K562 (cell line): ENCODE results near the gene ZMIZ1. TPM values are rescaled to one million over a fixed set of nuclear protein-coding genes. Genes with fewer than 3 reads are reported as not detected.

Experiments used
- BMI1 ChIP-seq: fragments of 150-350 bp; IDR thresholded peaks from 2 replicates; pipeline ENCODE4 v1.6.1; 2014; ENCODE audit warnings: low read length
- DDX20 ChIP-seq: fragments of 450-650 bp; IDR thresholded peaks from 2 replicates; pipeline ENCODE4 v1.6.1; 2016; ENCODE audit warnings: missing genetic modification characterization, low read depth, mild to moderate bottlenecking, missing compliant biosample characterization, moderate library complexity
- HNRNPUL1 ChIP-seq: fragments of 200-400 bp; formaldehyde crosslinking; IDR thresholded peaks from 2 replicates; pipeline ENCODE4 v1.6.1; 2017; ENCODE audit warnings: low read length
- ILK ChIP-seq: fragments of 450-650 bp; IDR thresholded peaks from 2 replicates; pipeline ENCODE4 v1.6.1; 2016; ENCODE audit warnings: missing genetic modification characterization, low read depth, mild to moderate bottlenecking, missing compliant biosample characterization, moderate library complexity, borderline replicate concordance
- NBN ChIP-seq: fragments of 450-650 bp; IDR thresholded peaks from 2 replicates; pipeline ENCODE4 v1.6.1; 2016; ENCODE audit warnings: low read depth, mild to moderate bottlenecking
- polyA plus RNA-seq, 8 experiments: library from polyadenylated mRNA; depleted of rRNA in 4 of 8; stranded (reverse) in 5 of 8; unstranded in 3 of 8; fragments of >200 nt; fragmentation: Nextera tagmentation in 2 of 8; fragmentation: Illumina TruSeq in 1 of 8; extraction: Ambion mirVana in 2 of 8; extraction: Trizol in 1 of 8; gene quantifications; 2 replicates each; pipeline versions ENCODE4 v1.2.1 to v1.2.3, GENCODE V29; 2011 to 2014; ENCODE audit warnings: inconsistent platforms in 1 of 8, missing spikeins in 1 of 8
- total RNA-seq, 7 experiments: library from RNA; depleted of rRNA in 6 of 7; stranded (reverse); fragments of >200 nt in 6 of 7; fragmentation: Illumina TruSeq in 2 of 7; extraction: Trizol in 2 of 7; gene quantifications; 2 replicates each; pipeline versions ENCODE4 v1.2.1 to v1.2.3, GENCODE V29; 2011 to 2021; ENCODE audit warnings: low replicate concordance in 1 of 7
- TF ChIP-seq, protein P1 (sequence below): fragments of 200-600 bp; sonication (generic); IDR thresholded peaks from one replicate; pipeline ENCODE4 v1.6.1; 2012; ENCODE audit warnings: mild to moderate bottlenecking, low read depth, low read length, inconsistent platforms
- TF ChIP-seq, protein P2 (sequence below): fragments of 250-450 bp; sonication (Bioruptor Pico); IDR thresholded peaks from 2 replicates; pipeline ENCODE4 v1.5.0; 2021; ENCODE audit warnings: mild to moderate bottlenecking, moderate library complexity
- TF ChIP-seq, protein P3 (sequence below): sonication (generic); formaldehyde crosslinking; IDR thresholded peaks from 2 replicates; pipeline ENCODE4 v1.8.0; 2022; ENCODE audit warnings: mild to moderate bottlenecking, missing genetic modification reagents

The ZMIZ1 gene
- total and polyA plus RNA-seq, 9 of the 15 experiments (the other 6 are each of a cell fraction or from before 2014, with no cell fraction given) = 1.0 to 37.3 (median 4.3) TPM

DNA sequence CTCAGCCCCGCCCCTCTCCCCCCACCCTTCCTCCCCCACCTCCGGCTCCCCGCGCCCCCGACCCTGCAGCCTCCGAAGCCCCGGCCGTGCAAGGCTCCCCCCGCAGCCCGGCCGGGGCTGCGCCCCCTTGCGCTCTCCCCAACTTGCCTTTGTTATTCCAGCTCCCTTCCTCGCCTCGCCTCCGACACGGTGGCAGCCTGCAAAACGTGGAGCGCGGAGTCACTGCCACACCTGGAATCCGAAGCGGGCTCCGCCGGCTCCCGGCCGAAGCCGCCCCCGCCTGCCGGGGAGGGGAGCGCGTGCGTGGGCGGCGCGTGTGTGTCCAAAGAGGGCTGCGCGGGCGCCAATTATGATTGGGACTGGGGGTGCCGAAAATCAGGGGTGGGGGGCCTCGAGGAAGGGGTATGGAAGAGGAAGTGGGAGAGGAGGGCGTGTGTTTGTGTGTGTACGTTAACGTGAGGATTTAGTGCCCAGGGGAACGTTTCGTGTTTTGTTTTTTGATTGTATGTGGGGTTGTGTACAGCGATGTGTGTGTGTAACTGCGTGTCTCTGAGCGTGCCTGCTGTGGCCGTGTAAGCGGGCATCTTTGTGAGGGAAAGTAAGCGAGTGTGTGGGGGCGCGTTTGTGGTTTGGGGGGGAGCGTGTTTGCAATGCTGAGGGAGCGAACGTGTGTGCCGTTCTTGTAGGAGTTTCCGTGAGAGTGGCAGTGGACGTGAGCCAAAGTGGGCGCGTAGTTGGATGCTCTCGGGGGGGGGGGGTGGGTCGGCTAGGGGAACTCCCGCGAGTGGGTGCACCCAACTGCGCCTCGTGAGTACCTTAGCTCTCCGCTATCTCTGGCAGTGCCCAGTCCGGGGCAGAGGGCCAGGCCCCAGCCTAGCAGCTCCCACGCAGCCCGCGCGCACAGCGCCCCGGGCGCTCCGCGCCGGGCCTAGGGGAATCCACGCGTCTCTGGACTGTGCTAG, 1.2 kb upstream of the ZMIZ1 start (continued):
- TF ChIP-seq, protein P1, sequence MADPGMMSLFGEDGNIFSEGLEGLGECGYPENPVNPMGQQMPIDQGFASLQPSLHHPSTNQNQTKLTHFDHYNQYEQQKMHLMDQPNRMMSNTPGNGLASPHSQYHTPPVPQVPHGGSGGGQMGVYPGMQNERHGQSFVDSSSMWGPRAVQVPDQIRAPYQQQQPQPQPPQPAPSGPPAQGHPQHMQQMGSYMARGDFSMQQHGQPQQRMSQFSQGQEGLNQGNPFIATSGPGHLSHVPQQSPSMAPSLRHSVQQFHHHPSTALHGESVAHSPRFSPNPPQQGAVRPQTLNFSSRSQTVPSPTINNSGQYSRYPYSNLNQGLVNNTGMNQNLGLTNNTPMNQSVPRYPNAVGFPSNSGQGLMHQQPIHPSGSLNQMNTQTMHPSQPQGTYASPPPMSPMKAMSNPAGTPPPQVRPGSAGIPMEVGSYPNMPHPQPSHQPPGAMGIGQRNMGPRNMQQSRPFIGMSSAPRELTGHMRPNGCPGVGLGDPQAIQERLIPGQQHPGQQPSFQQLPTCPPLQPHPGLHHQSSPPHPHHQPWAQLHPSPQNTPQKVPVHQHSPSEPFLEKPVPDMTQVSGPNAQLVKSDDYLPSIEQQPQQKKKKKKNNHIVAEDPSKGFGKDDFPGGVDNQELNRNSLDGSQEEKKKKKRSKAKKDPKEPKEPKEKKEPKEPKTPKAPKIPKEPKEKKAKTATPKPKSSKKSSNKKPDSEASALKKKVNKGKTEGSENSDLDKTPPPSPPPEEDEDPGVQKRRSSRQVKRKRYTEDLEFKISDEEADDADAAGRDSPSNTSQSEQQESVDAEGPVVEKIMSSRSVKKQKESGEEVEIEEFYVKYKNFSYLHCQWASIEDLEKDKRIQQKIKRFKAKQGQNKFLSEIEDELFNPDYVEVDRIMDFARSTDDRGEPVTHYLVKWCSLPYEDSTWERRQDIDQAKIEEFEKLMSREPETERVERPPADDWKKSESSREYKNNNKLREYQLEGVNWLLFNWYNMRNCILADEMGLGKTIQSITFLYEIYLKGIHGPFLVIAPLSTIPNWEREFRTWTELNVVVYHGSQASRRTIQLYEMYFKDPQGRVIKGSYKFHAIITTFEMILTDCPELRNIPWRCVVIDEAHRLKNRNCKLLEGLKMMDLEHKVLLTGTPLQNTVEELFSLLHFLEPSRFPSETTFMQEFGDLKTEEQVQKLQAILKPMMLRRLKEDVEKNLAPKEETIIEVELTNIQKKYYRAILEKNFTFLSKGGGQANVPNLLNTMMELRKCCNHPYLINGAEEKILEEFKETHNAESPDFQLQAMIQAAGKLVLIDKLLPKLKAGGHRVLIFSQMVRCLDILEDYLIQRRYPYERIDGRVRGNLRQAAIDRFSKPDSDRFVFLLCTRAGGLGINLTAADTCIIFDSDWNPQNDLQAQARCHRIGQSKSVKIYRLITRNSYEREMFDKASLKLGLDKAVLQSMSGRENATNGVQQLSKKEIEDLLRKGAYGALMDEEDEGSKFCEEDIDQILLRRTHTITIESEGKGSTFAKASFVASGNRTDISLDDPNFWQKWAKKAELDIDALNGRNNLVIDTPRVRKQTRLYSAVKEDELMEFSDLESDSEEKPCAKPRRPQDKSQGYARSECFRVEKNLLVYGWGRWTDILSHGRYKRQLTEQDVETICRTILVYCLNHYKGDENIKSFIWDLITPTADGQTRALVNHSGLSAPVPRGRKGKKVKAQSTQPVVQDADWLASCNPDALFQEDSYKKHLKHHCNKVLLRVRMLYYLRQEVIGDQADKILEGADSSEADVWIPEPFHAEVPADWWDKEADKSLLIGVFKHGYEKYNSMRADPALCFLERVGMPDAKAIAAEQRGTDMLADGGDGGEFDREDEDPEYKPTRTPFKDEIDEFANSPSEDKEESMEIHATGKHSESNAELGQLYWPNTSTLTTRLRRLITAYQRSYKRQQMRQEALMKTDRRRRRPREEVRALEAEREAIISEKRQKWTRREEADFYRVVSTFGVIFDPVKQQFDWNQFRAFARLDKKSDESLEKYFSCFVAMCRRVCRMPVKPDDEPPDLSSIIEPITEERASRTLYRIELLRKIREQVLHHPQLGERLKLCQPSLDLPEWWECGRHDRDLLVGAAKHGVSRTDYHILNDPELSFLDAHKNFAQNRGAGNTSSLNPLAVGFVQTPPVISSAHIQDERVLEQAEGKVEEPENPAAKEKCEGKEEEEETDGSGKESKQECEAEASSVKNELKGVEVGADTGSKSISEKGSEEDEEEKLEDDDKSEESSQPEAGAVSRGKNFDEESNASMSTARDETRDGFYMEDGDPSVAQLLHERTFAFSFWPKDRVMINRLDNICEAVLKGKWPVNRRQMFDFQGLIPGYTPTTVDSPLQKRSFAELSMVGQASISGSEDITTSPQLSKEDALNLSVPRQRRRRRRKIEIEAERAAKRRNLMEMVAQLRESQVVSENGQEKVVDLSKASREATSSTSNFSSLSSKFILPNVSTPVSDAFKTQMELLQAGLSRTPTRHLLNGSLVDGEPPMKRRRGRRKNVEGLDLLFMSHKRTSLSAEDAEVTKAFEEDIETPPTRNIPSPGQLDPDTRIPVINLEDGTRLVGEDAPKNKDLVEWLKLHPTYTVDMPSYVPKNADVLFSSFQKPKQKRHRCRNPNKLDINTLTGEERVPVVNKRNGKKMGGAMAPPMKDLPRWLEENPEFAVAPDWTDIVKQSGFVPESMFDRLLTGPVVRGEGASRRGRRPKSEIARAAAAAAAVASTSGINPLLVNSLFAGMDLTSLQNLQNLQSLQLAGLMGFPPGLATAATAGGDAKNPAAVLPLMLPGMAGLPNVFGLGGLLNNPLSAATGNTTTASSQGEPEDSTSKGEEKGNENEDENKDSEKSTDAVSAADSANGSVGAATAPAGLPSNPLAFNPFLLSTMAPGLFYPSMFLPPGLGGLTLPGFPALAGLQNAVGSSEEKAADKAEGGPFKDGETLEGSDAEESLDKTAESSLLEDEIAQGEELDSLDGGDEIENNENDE = no peak
- TF ChIP-seq, protein P2, sequence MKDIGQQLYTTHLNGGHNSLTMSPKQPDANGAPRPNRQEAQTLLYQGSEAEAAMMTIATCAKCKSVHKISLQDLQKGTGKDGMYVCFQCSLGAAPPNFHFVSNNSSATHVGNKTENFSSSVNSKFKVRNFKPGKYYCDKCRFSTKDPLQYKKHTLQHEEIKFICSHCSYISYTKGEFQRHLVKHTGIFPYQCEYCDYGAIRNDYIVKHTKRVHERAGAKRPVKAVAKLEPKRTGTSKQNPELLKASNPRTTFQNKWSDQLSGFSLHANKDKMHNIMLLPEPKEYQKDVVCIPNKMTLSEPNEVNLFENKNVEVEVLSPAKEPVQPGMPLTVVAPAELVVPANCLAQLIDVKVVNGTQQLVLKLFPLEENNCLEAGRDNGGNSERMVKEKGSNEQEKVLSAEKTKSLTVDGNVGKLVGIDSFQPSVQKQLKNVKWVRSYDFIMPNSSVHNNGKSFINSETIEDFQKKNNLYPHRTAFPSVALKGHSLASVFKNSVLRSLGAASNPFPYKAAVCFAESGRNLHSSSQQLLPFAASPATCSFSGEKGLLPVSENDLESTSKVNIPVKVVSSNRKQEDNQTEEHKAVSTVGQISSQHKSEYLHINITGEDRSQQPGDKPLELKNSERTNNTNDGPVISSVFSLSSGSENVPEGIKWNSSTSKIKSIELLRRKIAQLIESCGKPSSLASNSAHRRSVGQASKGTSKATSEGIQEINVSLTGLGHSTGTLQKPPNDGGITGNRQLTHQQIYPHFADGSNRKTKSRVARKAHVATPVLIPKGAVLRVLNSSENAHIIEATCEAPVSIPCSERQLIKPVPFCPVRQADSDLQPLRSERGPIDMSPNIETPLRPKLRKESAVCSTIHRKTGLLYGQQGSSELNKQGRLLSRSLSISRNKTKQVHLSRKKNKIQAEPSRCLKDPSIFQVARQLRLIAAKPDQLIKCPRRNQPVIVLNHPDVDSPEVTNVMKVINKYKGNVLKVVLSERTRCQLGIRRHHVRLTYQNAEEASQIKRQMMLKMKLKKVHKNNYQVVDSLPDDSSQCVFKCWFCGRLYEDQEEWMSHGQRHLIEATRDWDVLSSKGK (CRISPR knock-in tag) = no peak
- TF ChIP-seq NBN (no peak; the same call in none of the 2 replicates), HNRNPUL1 (no peak), ILK (tag) (no peak), BMI1 (no peak), DDX20 (tag) (no peak)
- TF ChIP-seq, protein P3, sequence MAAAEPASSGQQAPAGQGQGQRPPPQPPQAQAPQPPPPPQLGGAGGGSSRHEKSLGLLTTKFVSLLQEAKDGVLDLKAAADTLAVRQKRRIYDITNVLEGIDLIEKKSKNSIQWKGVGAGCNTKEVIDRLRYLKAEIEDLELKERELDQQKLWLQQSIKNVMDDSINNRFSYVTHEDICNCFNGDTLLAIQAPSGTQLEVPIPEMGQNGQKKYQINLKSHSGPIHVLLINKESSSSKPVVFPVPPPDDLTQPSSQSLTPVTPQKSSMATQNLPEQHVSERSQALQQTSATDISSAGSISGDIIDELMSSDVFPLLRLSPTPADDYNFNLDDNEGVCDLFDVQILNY = no peak
